ENCODE measurements around the gene MFF.

GRCh38 chr2:227402959-227403358, 77.9 kb downstream of the MFF start:
- TF ChIP-seq EZH2phosphoT487 (IDR thresholded peaks at IDR 0.05) (no peak), CTCF (IDR thresholded peaks at IDR 0.05) (no peak), EZH2 (IDR thresholded peaks at IDR 0.05) (no peak)

Data from neural progenitor cell (in vitro differentiated cells).